Endothelial cell of umbilical vein (primary cell): ENCODE results near the gene JMJD7. TPM values are rescaled to one million over a fixed set of nuclear protein-coding genes. Genes with fewer than 3 reads are reported as not detected.

Experiments
- BruUV-seq: library from RNA; stranded (reverse); fragments of 400-500 nt; replicated peaks from 2 replicates; lab custom pipeline; 2021; lab: Mats Ljungman, UMichigan
- CTCF ChIA-PET: fragments of 300-600, 350-600 bp; sonication (Branson Sonifier 250); formaldehyde crosslinking; loops from one replicate; lab custom pipeline; 2021; ENCODE audit warnings: antibody characterized with exemption, inconsistent platforms; lab: Charles Lee
- POLR2A ChIA-PET: fragments of 300-600, 350-600 bp; sonication (Branson Sonifier 250); formaldehyde crosslinking; loops from one replicate; lab custom pipeline; 2021; ENCODE audit warnings: antibody characterized with exemption, inconsistent platforms; lab: Charles Lee
- DNase-seq: peaks from one replicate; pipeline ENCODE4 v3.0.0-alpha.2; 2011; ENCODE audit warnings: low read depth, low spot score
- FAIRE-seq: peaks from 2 replicates; lab custom pipeline; 2011; peaks lifted over from hg19 to GRCh38; lab: Jason Lieb, UNC
- H2AFZ ChIP-seq: 2 replicates; pipeline ENCODE4 v1.6.0; 2012; ENCODE audit warnings: low read depth, low read length, control low read depth, inconsistent platforms
- H3K27ac ChIP-seq: 2 replicates; pipeline ENCODE4 v1.5.1; 2011; ENCODE audit warnings: low read depth, mild to moderate bottlenecking, control low read depth, low read length, moderate library complexity; ENCODE audit not compliant: insufficient read depth
- H3K27me3 ChIP-seq, 2 experiments: 2 replicates each; pipeline versions ENCODE4 v1.6.0 to v1.6.1; 2011; ENCODE audit warnings: low read length in 2 of 2, mixed read lengths in 1 of 2; ENCODE audit not compliant: control insufficient read depth in 2 of 2, insufficient read depth in 2 of 2
- H3K36me3 ChIP-seq, 2 experiments: 2 replicates in 1 of 2; 3 replicates in 1 of 2; pipeline ENCODE4 v1.5.1; 2011; ENCODE audit warnings: low read length in 2 of 2, mild to moderate bottlenecking in 1 of 2, moderate library complexity in 1 of 2; ENCODE audit not compliant: control insufficient read depth in 2 of 2, insufficient read depth in 2 of 2; ENCODE audit errors: extremely low read depth in 1 of 2
- H3K4me1 ChIP-seq: 3 replicates; pipeline ENCODE4 v1.5.1; 2011; ENCODE audit warnings: mild to moderate bottlenecking, low read length; ENCODE audit not compliant: control insufficient read depth, insufficient read depth; ENCODE audit errors: extremely low read depth
- H3K4me2 ChIP-seq: 2 replicates; pipeline ENCODE4 v1.6.1; 2011; ENCODE audit warnings: low read length, control low read depth, mixed read lengths; ENCODE audit not compliant: insufficient read depth
- H3K4me3 ChIP-seq, 3 experiments: fragments of 200-600 bp in 1 of 3; sonication (generic), shearing (Covaris generic) in 1 of 3; replicated peaks in 1 of 3; 2 replicates each; pipeline ENCODE4 v1.5.1; 2011 to 2016; ENCODE audit warnings: control low read depth in 3 of 3, low read length in 3 of 3, mild to moderate bottlenecking in 2 of 3, inconsistent platforms in 1 of 3, low read depth in 1 of 3, moderate library complexity in 1 of 3; ENCODE audit not compliant: insufficient read depth in 1 of 3
- H3K79me2 ChIP-seq: 2 replicates; pipeline ENCODE4 v1.6.0; 2012; ENCODE audit warnings: low read length, inconsistent platforms; ENCODE audit not compliant: control insufficient read depth, insufficient read depth
- H3K9ac ChIP-seq: replicated peaks from 2 replicates; pipeline ENCODE3; 2011; ENCODE audit warnings: low read length, control low read depth; ENCODE audit not compliant: insufficient read depth; ENCODE audit errors: extremely low read depth
- H3K9me1 ChIP-seq: replicated peaks from 3 replicates; pipeline ENCODE4 v1.6.0; 2011; ENCODE audit warnings: mild to moderate bottlenecking, low read length; ENCODE audit not compliant: control insufficient read depth, insufficient read depth; ENCODE audit errors: extremely low read depth
- H3K9me3 ChIP-seq: replicated peaks from 2 replicates; pipeline ENCODE4 v1.5.1; 2012; ENCODE audit warnings: low read length, inconsistent platforms; ENCODE audit not compliant: control insufficient read depth, insufficient read depth
- H4K20me1 ChIP-seq: replicated peaks from 2 replicates; pipeline ENCODE3; 2011; ENCODE audit warnings: mild to moderate bottlenecking, low read length; ENCODE audit not compliant: control insufficient read depth, insufficient read depth; ENCODE audit errors: extremely low read depth
- EZH2 ChIP-seq: IDR thresholded peaks from 2 replicates; pipeline ENCODE4 v1.6.1; 2012; ENCODE audit warnings: borderline replicate concordance, low read depth, mild to moderate bottlenecking, moderate library complexity, low read length, inconsistent platforms; ENCODE audit not compliant: severe bottlenecking
- FOS ChIP-seq: IDR thresholded peaks from 2 replicates; pipeline ENCODE4 v1.6.1; 2011; ENCODE audit warnings: mild to moderate bottlenecking, low read length, moderate library complexity, borderline replicate concordance; ENCODE audit not compliant: insufficient read depth
- GATA2 ChIP-seq: IDR thresholded peaks from 2 replicates; pipeline ENCODE4 v1.7.0; 2011; ENCODE audit warnings: low read depth, mild to moderate bottlenecking, moderate library complexity, mixed read lengths, low read length; ENCODE audit not compliant: insufficient read length, insufficient read depth
- JUN ChIP-seq: IDR thresholded peaks from 2 replicates; pipeline ENCODE4 v1.6.1; 2011; ENCODE audit warnings: borderline replicate concordance, low read depth; ENCODE audit not compliant: insufficient read length, insufficient read depth
- MYC ChIP-seq: IDR thresholded peaks from one replicate; pipeline ENCODE4 v1.6.1; 2011; ENCODE audit warnings: mild to moderate bottlenecking, low read depth, low read length
- POLR2A ChIP-seq: IDR thresholded peaks from 2 replicates; pipeline ENCODE4 v1.6.1; 2012; ENCODE audit warnings: low read depth, mild to moderate bottlenecking, control low read depth, low read length
- POLR2AphosphoS5 ChIP-seq: IDR thresholded peaks from 2 replicates; pipeline ENCODE4 v1.6.1; 2012; ENCODE audit warnings: low read depth, mild to moderate bottlenecking, control low read depth, low read length, moderate library complexity; ENCODE audit not compliant: insufficient read depth
- dilution Hi-C: fragments of 300-500 bp; cut with MboI; formaldehyde crosslinking; loops from one replicate; pipeline ENCODE4 v1.15.0; 2019; ENCODE audit warnings: low sequenced_read_pairs; ENCODE audit not compliant: extremely low pct_ligation_motif_present
- intact Hi-C: fragments of 100-400 bp; cut with micrococcal nuclease; formaldehyde crosslinking; loops from one replicate; pipeline ENCODE4 v1.10.0; 2022
- polyA plus RNA-seq, 4 experiments: library from polyadenylated mRNA; depleted of rRNA in 3 of 4; stranded (reverse) in 3 of 4; unstranded in 1 of 4; fragments of >200 nt; gene quantifications; 2 replicates each; pipeline versions ENCODE4 v1.2.1 to v1.2.3, GENCODE V29; 2011 to 2012; ENCODE audit warnings: missing spikeins in 1 of 4
- total RNA-seq: library from RNA; stranded (reverse); gene quantifications from 2 replicates; pipeline ENCODE4 v1.2.3, GENCODE V29; 2021
- TF ChIP-seq, protein P1 (sequence below), 2 donors: IDR thresholded peaks; 1 replicate in 1 of 2; 2 replicates in 1 of 2; pipeline ENCODE4 v1.5.1; 2011; ENCODE audit warnings: low read length in 2 of 2, mild to moderate bottlenecking in 2 of 2, moderate library complexity in 2 of 2, control low read depth in 1 of 2, inconsistent platforms in 1 of 2, low read depth in 1 of 2; ENCODE audit not compliant: insufficient read depth in 1 of 2; ENCODE audit errors: extremely low read depth in 1 of 2
- TF ChIP-seq, protein P2 (sequence below): IDR thresholded peaks from 2 replicates; pipeline ENCODE4 v1.6.1; 2011; ENCODE audit not compliant: insufficient read depth, insufficient read length

The JMJD7 gene
- total and polyA plus RNA-seq, 2 donors (not counting 3 experiments of a cell fraction or from before 2014, with no cell fraction given): 7.3 to 11.4 TPM

GRCh38 chr15:41862515-41863116 lies 34.7 kb downstream of the JMJD7 start:
- FAIRE-seq (no peak), DNase-seq (no peak)
- no peaks in the 10 kb centered on the region for H3K4me1 ChIP-seq
- no peak overlapping the region for H3K27ac ChIP-seq
- H3K4me3 ChIP-seq: no peak overlapping the region
- no peak overlapping the region for H2AFZ ChIP-seq
- no peak for TF ChIP-seq EZH2
- no peak for TF ChIP-seq JUN
- TF ChIP-seq GATA2: no peak
- no peak for TF ChIP-seq MYC
- no peak for TF ChIP-seq POLR2AphosphoS5
- TF ChIP-seq, protein P1, sequence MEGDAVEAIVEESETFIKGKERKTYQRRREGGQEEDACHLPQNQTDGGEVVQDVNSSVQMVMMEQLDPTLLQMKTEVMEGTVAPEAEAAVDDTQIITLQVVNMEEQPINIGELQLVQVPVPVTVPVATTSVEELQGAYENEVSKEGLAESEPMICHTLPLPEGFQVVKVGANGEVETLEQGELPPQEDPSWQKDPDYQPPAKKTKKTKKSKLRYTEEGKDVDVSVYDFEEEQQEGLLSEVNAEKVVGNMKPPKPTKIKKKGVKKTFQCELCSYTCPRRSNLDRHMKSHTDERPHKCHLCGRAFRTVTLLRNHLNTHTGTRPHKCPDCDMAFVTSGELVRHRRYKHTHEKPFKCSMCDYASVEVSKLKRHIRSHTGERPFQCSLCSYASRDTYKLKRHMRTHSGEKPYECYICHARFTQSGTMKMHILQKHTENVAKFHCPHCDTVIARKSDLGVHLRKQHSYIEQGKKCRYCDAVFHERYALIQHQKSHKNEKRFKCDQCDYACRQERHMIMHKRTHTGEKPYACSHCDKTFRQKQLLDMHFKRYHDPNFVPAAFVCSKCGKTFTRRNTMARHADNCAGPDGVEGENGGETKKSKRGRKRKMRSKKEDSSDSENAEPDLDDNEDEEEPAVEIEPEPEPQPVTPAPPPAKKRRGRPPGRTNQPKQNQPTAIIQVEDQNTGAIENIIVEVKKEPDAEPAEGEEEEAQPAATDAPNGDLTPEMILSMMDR (IDR thresholded peaks at IDR 0.05; ENCODE audit: extremely low read depth in 1 of 2, insufficient read depth in 1 of 2, low read depth in 1 of 2, low read length in 2 of 2): no peak
- no peak for TF ChIP-seq FOS
- no peak for TF ChIP-seq POLR2A
- TF ChIP-seq, protein P2, sequence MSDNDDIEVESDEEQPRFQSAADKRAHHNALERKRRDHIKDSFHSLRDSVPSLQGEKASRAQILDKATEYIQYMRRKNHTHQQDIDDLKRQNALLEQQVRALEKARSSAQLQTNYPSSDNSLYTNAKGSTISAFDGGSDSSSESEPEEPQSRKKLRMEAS: no peak
- H3K79me2 ChIP-seq: no peaks in the 10 kb centered on the region
- dilution Hi-C loops: no loop called here
- intact Hi-C loops: no loop called here
- H3K9me1 ChIP-seq: no peaks in the 10 kb centered on the region
- BruUV-seq: no TSS peak
- H4K20me1 ChIP-seq: no peaks in the 10 kb centered on the region
- CTCF ChIA-PET: interaction anchor here (1.5 to 2.3 kb wide), 2 partner anchors 11 to 19 kb away, joined by 3 to 12 read pairs; no protein-coding TSS in a partner anchor
- no peaks in the 10 kb centered on the region for H3K27me3 ChIP-seq
- POLR2A ChIA-PET: no interaction called here
- H3K36me3 ChIP-seq: peaks cover 8 to 29% of the 10 kb centered on the region in 2 experiments
- no peak overlapping the region for H3K4me2 ChIP-seq
- H3K9me3 ChIP-seq: no peaks in the 10 kb centered on the region
- H3K9ac ChIP-seq: no peak overlapping the region
